Thymus (tissue), 11 donors: ENCODE data around the gene DUSP15. TPM values are rescaled to one million over a fixed set of nuclear protein-coding genes. Genes with fewer than 3 reads are reported as not detected.

Experiments
- DNase-seq, 9 donors: peaks; one replicate each; pipeline ENCODE4 v3.0.0-alpha.2; 2013; ENCODE audit warnings: low spot score in 9 of 9, low read depth in 6 of 9, missing footprints in 1 of 9
- H3K27ac ChIP-seq, 2 donors: one replicate each; pipeline ENCODE4 v1.5.1; 2013; ENCODE audit warnings: control low read depth in 1 of 2, low read depth in 1 of 2, low read length in 1 of 2, mild to moderate bottlenecking in 1 of 2, moderate library complexity in 1 of 2
- H3K27me3 ChIP-seq, 2 donors: one replicate each; pipeline ENCODE4 v1.5.1; 2013; ENCODE audit warnings: low read length in 1 of 2; ENCODE audit not compliant: control insufficient read depth in 2 of 2, insufficient read depth in 1 of 2
- H3K36me3 ChIP-seq, 2 donors: one replicate each; pipeline ENCODE4 v1.5.1; 2013; ENCODE audit warnings: low read length in 1 of 2, mild to moderate bottlenecking in 1 of 2, moderate library complexity in 1 of 2; ENCODE audit not compliant: control insufficient read depth in 2 of 2, insufficient read depth in 2 of 2
- H3K4me1 ChIP-seq, 2 donors: one replicate each; pipeline ENCODE4 v1.5.1; 2013; ENCODE audit warnings: low read length in 2 of 2; ENCODE audit not compliant: control insufficient read depth in 2 of 2, insufficient read depth in 2 of 2
- H3K4me3 ChIP-seq, 2 donors: one replicate each; pipeline ENCODE4 v1.5.1; 2013; ENCODE audit warnings: low read length in 2 of 2, control low read depth in 1 of 2, mild to moderate bottlenecking in 1 of 2
- H3K9me3 ChIP-seq, 2 donors: one replicate each; pipeline ENCODE4 v1.5.1; 2013; ENCODE audit warnings: low read length in 1 of 2, mild to moderate bottlenecking in 1 of 2; ENCODE audit not compliant: control insufficient read depth in 2 of 2, insufficient read depth in 1 of 2
- WGBS: extraction: QIAGEN DNeasy Blood & Tissue Kit; methylation state at CpG from one replicate; pipeline ENCODE4 v1.1.7; 2013; 5-methylcytosine and 5-hydroxymethylcytosine counted together
- polyA plus RNA-seq: library from polyadenylated mRNA; stranded (reverse); fragments of 200-250 nt; gene quantifications from one replicate; pipeline ENCODE4 v1.2.3, GENCODE V29; 2013
- total RNA-seq: library from RNA; stranded (reverse); fragments of 120-200 nt; gene quantifications from one replicate; pipeline ENCODE4 v1.2.4, GENCODE V29; 2013
- donor health status: healthy.

DUSP15 gene
- total and polyA plus RNA-seq, 2 donors: 0.76 to 1.6 TPM

- 90% methylated on average over 5 of the region's 5 CpGs for WGBS
These were observed 26.4 kb downstream of the DUSP15 start for GRCh38 chr20:31843881-31844280.

DNA sequence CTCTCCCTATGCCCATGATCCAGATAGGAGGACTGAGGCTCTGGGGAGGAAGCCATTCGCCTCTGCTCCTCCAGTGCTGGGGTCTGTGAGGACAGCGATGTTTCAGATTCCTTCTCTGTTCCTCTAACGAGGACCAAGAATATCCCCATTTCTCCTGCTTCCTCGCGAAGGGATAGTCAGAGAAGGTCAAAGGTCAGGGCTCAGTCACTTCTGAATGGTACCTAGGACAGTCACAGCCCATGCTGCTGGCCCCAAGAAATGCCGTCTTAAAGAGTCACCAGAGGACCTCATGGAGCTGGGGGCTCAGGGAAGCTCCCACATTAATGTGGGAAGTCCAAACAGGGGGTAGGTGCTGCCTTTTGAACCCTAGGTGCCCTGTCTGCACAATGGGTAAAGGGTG, 27.0 kb downstream of the DUSP15 start:
- DNase-seq: no peak
- Histone ChIP-seq H3K27ac (no peak overlapping the region), H3K4me1 (peaks cover 0 to 4% of the 10 kb centered on the region in 2 donors), H3K4me3 (no peak overlapping the region), H3K27me3 (peaks cover 0 to 8% of the 10 kb centered on the region in 2 donors), H3K9me3 (no peaks in the 10 kb centered on the region), H3K36me3 (no peaks in the 10 kb centered on the region)
- 91% methylated on average over 6 of the region's 6 CpGs for WGBS

More at GRCh38 chr20:31843881-31844280, 26.4 kb downstream of the DUSP15 start:
- Histone ChIP-seq H3K4me1 (peaks cover 0 to 4% of the 10 kb centered on the region in 2 donors), H3K4me3 (no peak overlapping the region), H3K9me3 (no peaks in the 10 kb centered on the region), H3K36me3 (no peaks in the 10 kb centered on the region), H3K27me3 (peaks cover 0 to 14% of the 10 kb centered on the region in 2 donors), H3K27ac (peak overlapping the region in 1 of 2 donors; percentile 62)
- no peak for DNase-seq

DNA sequence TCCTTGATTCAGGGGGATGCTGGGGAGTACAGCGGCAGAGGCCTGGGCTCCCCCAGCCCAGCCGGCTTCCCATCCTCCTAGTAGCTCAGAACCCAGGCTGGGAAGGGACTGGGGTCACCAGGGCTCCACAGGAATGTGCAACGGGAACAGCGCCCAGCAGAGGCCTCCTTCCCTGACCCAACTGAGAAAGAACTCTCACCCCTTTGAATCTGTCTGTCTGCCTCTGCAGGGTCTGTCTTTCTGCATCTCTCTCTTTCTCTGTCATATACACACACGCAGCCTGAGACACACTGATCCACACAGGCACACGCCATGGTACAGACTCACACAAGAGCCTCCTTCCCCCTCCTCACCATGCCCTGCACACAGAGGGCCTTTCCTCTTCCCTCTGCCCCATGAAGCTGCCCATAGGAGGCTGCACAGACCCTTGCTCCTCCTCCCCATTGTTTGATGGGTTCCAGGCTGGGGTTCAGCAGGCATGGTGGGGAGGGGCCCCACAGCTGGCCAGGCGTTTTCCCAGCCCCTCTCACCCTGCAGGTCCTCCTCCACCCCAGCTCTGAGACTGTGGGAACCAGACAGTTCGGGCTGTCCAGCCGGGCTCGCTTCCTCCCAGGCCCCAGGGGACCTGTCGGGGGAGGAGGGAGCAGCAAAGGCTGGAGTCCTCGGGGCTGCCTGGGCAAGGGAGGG, 27.7 kb downstream of the DUSP15 start:
- H3K4me3 ChIP-seq: no peak overlapping the region
- no peak overlapping the region for H3K27ac ChIP-seq
- H3K4me1 ChIP-seq: peaks cover 0 to 4% of the 10 kb centered on the region in 2 donors
- peaks cover 0 to 1% of the 10 kb centered on the region in 2 donors for H3K27me3 ChIP-seq
- no peak for DNase-seq
- 91% methylated on average over 12 of the region's 12 CpGs for WGBS
- H3K9me3 ChIP-seq: no peaks in the 10 kb centered on the region
- no peaks in the 10 kb centered on the region for H3K36me3 ChIP-seq

DNA sequence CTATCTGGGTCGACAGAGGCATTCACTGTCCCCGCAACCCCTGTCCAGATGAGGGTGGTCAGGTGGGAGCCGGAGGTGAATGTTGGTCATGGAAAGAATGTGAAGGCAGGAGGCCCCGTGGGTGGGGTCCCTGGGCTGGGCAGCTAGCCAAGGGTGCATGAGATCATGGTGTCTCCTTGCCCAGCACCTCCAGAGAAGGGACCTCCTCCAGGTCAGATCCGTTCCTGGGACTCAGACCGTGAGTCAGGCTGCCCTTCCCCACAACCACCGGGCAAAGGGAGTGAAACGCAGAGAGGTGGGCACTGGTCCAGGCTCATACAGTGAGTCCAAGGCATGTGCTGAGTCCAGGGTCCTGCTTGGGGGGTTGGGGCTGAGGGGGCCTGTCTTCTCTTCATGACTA, 28.4 kb downstream of the DUSP15 start:
- DNase-seq: no peak
- 84% methylated on average over 8 of the region's 8 CpGs for WGBS

GRCh38 chr20:31840906-31841816, 29.2 kb downstream of the DUSP15 start:
- no peaks in the 10 kb centered on the region for H3K36me3 ChIP-seq

More for the DNA sequence above, 28.4 kb downstream of the DUSP15 start:
- H3K9me3 ChIP-seq: no peaks in the 10 kb centered on the region
- H3K36me3 ChIP-seq: no peaks in the 10 kb centered on the region
- H3K4me1 ChIP-seq: peaks cover 0 to 4% of the 10 kb centered on the region in 2 donors
- no peaks in the 10 kb centered on the region for H3K27me3 ChIP-seq
- no peak overlapping the region for H3K27ac ChIP-seq
- no peak overlapping the region for H3K4me3 ChIP-seq

GRCh38 chr20:31839782-31840487, 30.4 kb downstream of the DUSP15 start:
- Histone ChIP-seq H3K27me3 (no peaks in the 10 kb centered on the region), H3K27ac (no peak overlapping the region), H3K9me3 (no peaks in the 10 kb centered on the region), H3K36me3 (no peaks in the 10 kb centered on the region), H3K4me1 (peaks cover 0 to 7% of the 10 kb centered on the region in 2 donors), H3K4me3 (no peak overlapping the region)
- WGBS: 87% methylated on average over 5 of the region's 5 CpGs
- no peak for DNase-seq

More at GRCh38 chr20:31840906-31841816, 29.2 kb downstream of the DUSP15 start:
- Histone ChIP-seq H3K9me3 (no peaks in the 10 kb centered on the region), H3K27me3 (no peaks in the 10 kb centered on the region), H3K4me3 (no peak overlapping the region), H3K4me1 (peaks cover 0 to 5% of the 10 kb centered on the region in 2 donors), H3K27ac (no peak overlapping the region)
- DNase-seq: no peak
- WGBS: 90% methylated on average over 15 of the region's 15 CpGs

DNA sequence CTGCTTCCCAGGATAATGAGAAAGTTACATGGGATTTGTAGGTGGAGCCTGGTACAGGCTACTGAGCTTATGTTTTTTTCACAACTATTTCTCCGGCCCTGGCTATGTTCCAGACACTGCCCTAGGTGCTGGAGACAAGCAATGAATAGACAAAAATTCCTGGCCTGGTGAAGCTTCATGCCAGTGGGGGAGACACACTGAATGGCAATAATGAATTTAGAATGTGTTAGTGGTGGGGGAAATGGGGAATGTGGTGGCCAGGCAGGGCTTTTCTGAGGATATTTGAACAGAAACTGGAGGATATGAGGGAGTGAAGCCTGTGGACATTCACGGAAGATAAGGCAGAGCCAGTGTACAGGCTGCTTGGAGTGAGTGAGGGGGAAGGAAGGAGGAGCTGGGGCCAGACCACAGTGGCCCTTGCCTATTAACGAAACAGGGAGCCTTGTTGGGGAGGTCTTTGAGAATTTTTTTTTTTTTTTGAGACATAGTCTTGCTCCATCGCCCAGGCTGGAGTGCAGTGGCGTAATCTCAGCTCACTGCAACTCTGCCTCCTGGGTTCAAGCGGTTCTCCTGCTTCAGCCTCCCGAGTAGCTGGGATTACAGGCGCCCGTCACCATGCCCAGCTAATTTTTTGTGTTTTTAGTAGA, 31.6 kb downstream of the DUSP15 start:
- Histone ChIP-seq H3K4me3 (no peak overlapping the region), H3K9me3 (no peaks in the 10 kb centered on the region), H3K27ac (no peak overlapping the region), H3K27me3 (no peaks in the 10 kb centered on the region), H3K4me1 (peaks cover 0 to 7% of the 10 kb centered on the region in 2 donors), H3K36me3 (no peaks in the 10 kb centered on the region)
- no peak for DNase-seq
- WGBS: 92% methylated on average over 9 of the region's 9 CpGs

DNA sequence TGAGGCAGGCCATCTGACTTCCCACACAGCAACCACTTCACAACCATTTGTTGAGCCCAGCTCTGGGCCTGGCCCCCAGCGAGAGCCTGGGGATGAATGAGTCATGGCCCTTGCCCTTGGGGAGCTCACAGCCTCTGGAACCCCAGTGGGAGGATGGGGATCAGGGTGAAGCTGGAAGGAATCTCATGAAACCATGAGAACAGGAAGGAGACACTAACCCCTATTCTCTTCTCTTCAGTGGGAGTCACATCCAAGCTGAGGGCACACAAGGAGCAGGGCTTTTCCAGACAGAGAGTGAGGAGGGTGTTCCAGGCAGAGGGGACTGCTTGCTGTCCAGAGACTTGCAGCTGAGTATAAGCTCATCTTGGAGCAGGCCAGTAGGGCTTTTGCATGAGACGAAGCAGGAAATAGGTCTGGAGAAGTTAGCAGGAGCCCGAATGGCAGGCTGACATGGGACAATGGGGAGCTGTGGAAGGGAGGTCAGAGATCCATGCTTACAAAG, 32.4 kb downstream of the DUSP15 start:
- H3K36me3 ChIP-seq: no peaks in the 10 kb centered on the region
- H3K9me3 ChIP-seq: no peaks in the 10 kb centered on the region
- peaks cover 0 to 7% of the 10 kb centered on the region in 2 donors for H3K4me1 ChIP-seq
- no peak for DNase-seq
- WGBS: 81% methylated on average over 3 of the region's 3 CpGs
- H3K4me3 ChIP-seq: no peak overlapping the region
- no peaks in the 10 kb centered on the region for H3K27me3 ChIP-seq
- no peak overlapping the region for H3K27ac ChIP-seq
